Bronchial epithelial cell (primary cell): ENCODE results near the gene KLF18. TPM values are rescaled to one million over a fixed set of nuclear protein-coding genes. Genes with fewer than 3 reads are reported as not detected.

Experiments used
- DNase-seq: peaks from one replicate; pipeline ENCODE4 v3.0.0-alpha.2; 2010; ENCODE audit warnings: low read depth
- FAIRE-seq: peaks from 2 replicates; lab custom pipeline; 2011; peaks lifted over from hg19 to GRCh38; lab: Jason Lieb, UNC
- H3K27me3 ChIP-seq: 2 replicates; pipeline ENCODE4 v1.5.1; 2011; ENCODE audit warnings: low read length; ENCODE audit not compliant: control insufficient read depth, insufficient read depth
- H3K36me3 ChIP-seq: 2 replicates; pipeline ENCODE4 v1.5.1; 2011; ENCODE audit warnings: low read length; ENCODE audit not compliant: control insufficient read depth, insufficient read depth
- H3K4me3 ChIP-seq: 2 replicates; pipeline ENCODE4 v1.5.1; 2011; ENCODE audit warnings: mild to moderate bottlenecking, low read depth, low read length, control low read depth
- total RNA-seq: library from RNA; depleted of rRNA; stranded (reverse); fragments of >200 nt; gene quantifications from 2 replicates; pipeline ENCODE4 v1.2.1, GENCODE V29; 2014
- TF ChIP-seq, protein P1 (sequence below): IDR thresholded peaks from 2 replicates; pipeline ENCODE4 v1.5.1; 2011; ENCODE audit warnings: mild to moderate bottlenecking, moderate library complexity, low read length, control low read depth, inconsistent platforms; ENCODE audit not compliant: insufficient read depth, severe bottlenecking

Gene KLF18
- total RNA-seq, 1 donor from 2014 or later: not detected

GRCh38 chr1:44101328-44101727 lies 40.1 kb downstream of the KLF18 start:
- peaks cover 5% of the 10 kb centered on the region for H3K27me3 ChIP-seq
- H3K36me3 ChIP-seq: no peaks in the 10 kb centered on the region
- FAIRE-seq (no peak), DNase-seq (no peak)
- no peak overlapping the region for H3K4me3 ChIP-seq
- TF ChIP-seq, protein P1, sequence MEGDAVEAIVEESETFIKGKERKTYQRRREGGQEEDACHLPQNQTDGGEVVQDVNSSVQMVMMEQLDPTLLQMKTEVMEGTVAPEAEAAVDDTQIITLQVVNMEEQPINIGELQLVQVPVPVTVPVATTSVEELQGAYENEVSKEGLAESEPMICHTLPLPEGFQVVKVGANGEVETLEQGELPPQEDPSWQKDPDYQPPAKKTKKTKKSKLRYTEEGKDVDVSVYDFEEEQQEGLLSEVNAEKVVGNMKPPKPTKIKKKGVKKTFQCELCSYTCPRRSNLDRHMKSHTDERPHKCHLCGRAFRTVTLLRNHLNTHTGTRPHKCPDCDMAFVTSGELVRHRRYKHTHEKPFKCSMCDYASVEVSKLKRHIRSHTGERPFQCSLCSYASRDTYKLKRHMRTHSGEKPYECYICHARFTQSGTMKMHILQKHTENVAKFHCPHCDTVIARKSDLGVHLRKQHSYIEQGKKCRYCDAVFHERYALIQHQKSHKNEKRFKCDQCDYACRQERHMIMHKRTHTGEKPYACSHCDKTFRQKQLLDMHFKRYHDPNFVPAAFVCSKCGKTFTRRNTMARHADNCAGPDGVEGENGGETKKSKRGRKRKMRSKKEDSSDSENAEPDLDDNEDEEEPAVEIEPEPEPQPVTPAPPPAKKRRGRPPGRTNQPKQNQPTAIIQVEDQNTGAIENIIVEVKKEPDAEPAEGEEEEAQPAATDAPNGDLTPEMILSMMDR: no peak

DNA sequence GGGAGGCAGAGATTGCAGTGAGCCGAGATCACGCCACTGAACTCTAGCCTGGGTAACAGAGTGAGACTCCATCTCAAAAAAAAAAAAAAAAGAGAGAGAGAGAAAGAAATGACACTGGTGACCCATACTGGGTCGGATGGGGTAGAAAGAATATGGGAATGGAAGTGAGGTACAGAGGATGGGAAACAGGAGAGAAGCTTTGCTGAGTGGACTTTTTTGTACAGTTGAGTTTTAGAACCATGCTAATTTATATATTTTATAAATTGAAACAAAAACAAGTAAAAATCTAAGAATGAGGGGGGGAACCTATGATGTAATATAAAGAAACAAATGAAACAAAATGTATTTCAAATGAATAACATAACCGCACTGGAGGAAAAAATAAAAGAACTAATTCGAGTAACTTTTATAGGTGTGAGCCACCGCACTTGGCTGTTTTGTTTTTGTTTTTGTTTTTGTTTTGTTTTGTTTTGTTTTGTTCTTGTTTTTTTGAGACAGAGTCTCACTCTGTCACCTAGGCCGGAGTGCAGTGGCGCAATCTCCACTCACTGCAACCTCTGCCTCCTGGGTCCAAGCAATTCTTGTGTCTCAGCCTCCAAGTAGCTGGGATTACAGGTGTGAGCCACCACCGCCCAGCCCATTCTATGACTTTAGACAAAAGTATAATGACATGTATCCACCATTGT lies 41.1 kb downstream of the KLF18 start:
- TF ChIP-seq, protein P1: no peak
- Histone ChIP-seq H3K4me3 (no peak overlapping the region), H3K27me3 (peaks cover 2% of the 10 kb centered on the region), H3K36me3 (no peaks in the 10 kb centered on the region)
- FAIRE-seq: no peak
- no peak for DNase-seq

- H3K27me3 ChIP-seq: no peaks in the 10 kb centered on the region
- no peak for DNase-seq
- no peak for FAIRE-seq
- no peaks in the 10 kb centered on the region for H3K36me3 ChIP-seq
- no peak overlapping the region for H3K4me3 ChIP-seq
- TF ChIP-seq, protein P1: no peak
Observed at GRCh38 chr1:44094047-44094446, 47.4 kb downstream of the KLF18 start.

DNA sequence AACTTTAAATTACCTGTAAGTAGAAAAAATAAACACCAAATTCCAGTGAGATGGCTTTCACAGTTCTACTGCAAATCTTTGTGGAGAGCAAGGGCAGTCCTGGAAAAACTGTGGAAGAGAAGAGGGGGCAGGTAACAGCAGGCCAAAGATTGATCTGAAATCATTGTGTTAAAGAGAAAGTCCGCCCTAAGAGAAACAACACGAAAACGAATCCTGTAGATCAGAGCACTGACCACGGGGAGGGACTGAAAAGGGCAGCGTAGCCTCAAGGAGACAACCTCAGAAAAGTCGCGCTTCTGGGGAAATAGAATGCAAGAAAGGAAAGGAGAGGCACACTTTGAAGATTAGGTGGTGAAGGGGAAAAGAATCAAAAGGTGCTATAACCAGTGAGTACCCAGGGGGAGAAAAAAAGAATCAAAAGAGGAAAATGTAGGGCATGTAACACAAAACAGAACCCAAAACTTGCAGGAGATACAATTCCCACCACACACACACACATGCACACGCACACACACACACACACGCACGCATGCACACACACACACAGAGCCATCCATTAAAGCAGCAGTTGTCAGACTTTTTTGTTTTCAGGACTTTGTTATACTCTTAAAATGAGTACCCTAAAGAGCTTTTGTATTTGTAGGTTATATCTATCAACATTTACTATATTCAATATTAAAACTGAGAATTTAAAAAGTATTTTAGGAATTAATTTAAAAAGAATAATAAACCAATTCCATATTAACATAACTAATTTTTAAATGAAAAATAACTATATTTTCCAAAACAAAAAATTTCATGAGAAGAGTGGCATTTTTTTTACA lies 50.8 kb downstream of the KLF18 start:
- Histone ChIP-seq H3K36me3 (no peaks in the 10 kb centered on the region), H3K4me3 (no peak overlapping the region), H3K27me3 (no peaks in the 10 kb centered on the region)
- no peak for FAIRE-seq
- TF ChIP-seq, protein P1: no peak
- DNase-seq: no peak

GRCh38 chr1:44089371-44090048 lies 51.9 kb downstream of the KLF18 start:
- FAIRE-seq: no peak

More at GRCh38 chr1:44089371-44090048, 51.9 kb downstream of the KLF18 start:
- peak; percentile 32 for DNase-seq
- H3K4me3 ChIP-seq: no peak overlapping the region
- no peaks in the 10 kb centered on the region for H3K27me3 ChIP-seq
- H3K36me3 ChIP-seq: no peaks in the 10 kb centered on the region
- TF ChIP-seq, protein P1: no peak

Other genes with a start within 250 kb of the KLF18 start
- 8.7 and 20.1 TPM in 2 replicates for gene ARTN, start 207.8 kb downstream of the KLF18 start, total RNA-seq
- 13.2 and 19.8 TPM in 2 replicates for gene IPO13, start 194.7 kb downstream of the KLF18 start, total RNA-seq
- 17.9 and 31.9 TPM in 2 replicates for gene DPH2, start 171.6 kb downstream of the KLF18 start, total RNA-seq
- 220 and 241 TPM in 2 replicates for gene ATP6V0B, start 166.7 kb downstream of the KLF18 start, total RNA-seq
- 72.7 and 84.0 TPM in 2 replicates for gene B4GALT2, start 162.4 kb downstream of the KLF18 start, total RNA-seq
- gene CCDC24, start 150.0 kb downstream of the KLF18 start, total RNA-seq: 2.6 and 3.7 TPM in 2 replicates
- 13.4 and 21.9 TPM in 2 replicates for gene SLC6A9, start 110.2 kb downstream of the KLF18 start, total RNA-seq
- not detected in 2 replicates for gene KLF17, start 22.8 kb downstream of the KLF18 start, total RNA-seq
- 17.9 and 21.9 TPM in 2 replicates for gene DMAP1, start 71.8 kb upstream of the KLF18 start, total RNA-seq
- 22.1 and 28.9 TPM in 2 replicates for gene ERI3, start 213.6 kb upstream of the KLF18 start, total RNA-seq